NT2/D1 (cell line): ENCODE data around the gene FUBP3.

Source experiments
- SUZ12 ChIP-seq: IDR thresholded peaks from 2 replicates; pipeline ENCODE4 v1.6.1; 2011; ENCODE audit not compliant: insufficient read length, insufficient read depth; ENCODE audit errors: extremely low read depth
- YY1 ChIP-seq: IDR thresholded peaks from 2 replicates; pipeline ENCODE4 v1.6.1; 2011; ENCODE audit not compliant: insufficient read length, insufficient read depth
- ZNF274 ChIP-seq: IDR thresholded peaks from 2 replicates; pipeline ENCODE4 v1.6.1; 2011; ENCODE audit warnings: mild to moderate bottlenecking, low read depth, low read length

GRCh38 chr9:130680836-130681768, 101.7 kb downstream of the FUBP3 start:
- TF ChIP-seq ZNF274: no peak
- TF ChIP-seq YY1: no peak
- no peak for TF ChIP-seq SUZ12
